Stimulated activated CD8-positive, alpha-beta memory T cell treated with anti-CD3 and anti-CD28 coated beads, Interleukin-12 subunit alpha, Interleukin-12 subunit beta, amount 100 ng/mL, for 4 hours (primary cell): Measurements from ENCODE around the gene MDH1.
"Not testable (repeated sequence)": the region's sequence is repeated elsewhere in the genome, so short reads cannot be mapped to it uniquely, and the experiment has no call there.

Experiments used
- DNase-seq: peaks from one replicate; pipeline ENCODE4 v3.0.0-alpha.2; 2020; ENCODE audit warnings: low read depth

Gene MDH1

DNA sequence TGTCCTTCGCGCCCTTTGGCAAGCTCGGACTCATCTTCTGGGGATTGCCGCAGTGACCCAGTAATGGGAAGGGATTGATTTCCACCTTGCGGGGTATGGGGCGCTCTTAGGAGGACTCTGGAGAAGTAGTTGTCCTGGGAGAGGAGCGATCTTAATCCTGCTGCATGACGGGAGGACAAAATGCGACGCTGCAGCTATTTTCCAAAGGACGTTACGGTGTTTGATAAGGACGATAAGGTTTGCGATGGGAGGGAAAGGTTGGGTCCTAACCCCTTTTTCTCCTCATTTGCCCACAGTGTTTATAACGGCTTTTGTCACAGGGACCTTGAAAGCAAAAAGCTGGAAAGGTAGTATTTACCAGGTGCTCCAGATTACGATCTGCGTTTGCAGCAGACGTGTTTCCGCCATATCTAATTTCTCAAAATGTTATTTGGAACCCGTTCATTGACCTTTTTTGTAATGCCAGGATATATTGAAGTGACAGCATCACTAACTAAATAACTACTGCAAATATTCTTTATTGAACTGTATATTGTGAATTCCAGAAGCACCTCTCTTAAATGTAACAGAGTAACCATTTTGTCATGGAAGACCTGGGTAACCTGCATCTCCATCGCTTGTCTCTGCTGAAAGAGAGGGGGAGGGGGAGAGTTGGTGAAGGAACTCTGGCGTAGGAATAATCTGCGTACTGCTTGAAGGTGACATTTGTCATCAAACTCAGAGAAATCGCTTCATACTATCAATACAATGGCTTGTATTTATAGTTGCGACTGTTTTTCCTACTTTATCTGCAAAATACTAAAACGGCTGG is 590 bp downstream of the MDH1 start:
- no peak for DNase-seq

DNA sequence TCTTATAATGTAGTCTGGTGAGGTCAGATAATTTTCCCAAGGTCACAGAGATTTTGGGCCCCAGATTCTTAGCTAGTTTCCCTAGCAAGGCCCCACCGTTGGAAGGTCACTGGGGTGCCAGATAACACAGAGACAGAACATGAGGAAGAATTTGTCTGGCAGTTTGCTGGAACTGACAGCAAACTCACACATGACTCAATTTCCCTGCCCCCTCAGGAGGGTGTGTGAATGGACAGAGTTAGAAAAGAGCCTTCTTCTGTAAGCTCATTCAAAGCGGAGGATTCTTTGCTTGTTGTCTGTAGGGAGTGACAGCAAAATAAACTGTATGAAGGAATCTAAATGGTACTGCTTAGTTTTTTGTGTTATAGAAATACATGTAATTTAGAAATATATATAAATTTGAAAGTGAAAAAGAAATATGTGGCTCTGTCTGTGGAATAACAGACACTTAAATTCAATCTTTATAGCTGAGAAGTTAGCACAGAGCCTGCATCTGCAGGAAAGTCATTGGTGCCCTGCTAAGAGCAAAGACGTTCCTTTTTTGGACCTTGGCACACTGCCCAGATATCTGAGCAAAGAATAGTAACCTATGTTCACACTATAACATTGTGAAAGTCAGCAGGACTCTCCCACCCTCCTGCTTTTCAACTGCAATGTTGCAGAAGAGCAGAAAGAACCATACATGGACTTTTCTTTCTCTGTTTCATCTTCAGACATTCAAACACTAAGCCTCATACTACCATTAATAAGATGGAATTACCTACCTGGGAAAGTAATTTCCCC is 2.1 kb downstream of the MDH1 start:
- DNase-seq = no peak

DNA sequence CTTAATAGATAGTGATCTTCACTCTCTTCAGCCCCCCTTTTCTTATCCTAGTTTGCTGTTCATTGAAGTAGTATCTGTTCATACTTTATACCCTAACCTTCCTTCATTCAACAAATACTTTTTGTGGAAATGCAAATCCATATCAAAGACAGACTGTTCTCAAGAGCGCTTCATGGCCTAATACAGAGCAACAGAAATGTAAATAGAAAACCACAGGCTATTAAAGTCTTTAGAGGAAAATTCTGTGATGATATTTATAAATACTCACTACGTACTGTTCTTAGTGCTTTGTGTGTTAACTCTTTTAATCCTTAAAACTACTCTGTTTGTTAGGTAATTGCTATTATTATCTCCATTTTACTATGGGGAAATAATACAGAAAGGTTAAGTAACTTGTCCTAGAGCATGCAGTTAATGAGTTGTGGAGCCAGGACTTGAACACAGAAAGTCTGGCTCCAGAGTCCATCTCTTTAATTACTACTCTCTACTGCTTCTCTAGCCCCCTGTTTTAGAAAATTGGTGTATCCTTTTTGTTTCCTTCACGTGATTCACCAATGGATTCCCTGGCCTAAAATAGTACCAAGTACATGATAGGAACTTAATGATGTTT is 2.9 kb downstream of the MDH1 start:
- DNase-seq = no peak

DNA sequence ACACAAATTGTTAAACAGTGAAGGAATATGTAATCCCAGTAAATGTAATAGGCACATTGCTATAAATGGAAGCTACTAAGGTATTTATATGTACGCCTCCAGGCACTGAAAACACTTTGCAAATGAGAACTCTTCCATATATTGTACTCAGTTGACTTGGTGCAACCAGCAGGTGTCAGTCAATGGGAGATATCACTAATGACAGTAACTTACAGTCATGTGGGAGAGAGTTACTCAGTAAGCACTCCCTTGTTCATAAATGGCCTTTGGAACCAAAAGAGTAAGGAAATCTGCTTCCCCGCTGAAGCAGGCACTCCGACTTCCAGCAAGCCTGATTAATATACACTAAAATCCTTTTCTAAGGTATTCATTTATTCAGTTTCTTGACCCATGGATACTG is 5.9 kb downstream of the MDH1 start:
- DNase-seq = no peak

DNA sequence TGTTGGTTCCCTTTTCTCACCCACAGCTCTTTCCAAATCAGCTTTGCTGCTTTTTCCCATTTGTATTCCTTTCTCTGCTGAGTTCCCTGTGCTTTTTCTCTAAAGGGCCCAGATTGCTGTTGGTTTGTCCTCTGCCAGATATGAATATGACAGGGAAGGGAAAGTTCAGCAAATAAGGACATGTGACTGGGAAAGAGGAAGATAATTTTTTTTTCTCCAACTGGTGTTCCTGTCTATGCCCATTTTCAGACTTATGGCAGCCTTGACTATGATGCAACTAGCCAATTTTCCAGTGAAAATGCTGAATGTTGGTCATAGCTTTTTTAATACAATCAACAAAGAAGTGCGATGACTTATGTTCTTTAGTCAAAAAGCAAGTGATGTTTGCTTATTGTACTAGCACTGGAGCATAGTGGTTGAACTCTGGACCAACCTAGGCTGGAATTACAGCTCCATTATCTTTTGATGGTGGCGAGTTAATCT is 7.7 kb downstream of the MDH1 start:
- no peak for DNase-seq

DNA sequence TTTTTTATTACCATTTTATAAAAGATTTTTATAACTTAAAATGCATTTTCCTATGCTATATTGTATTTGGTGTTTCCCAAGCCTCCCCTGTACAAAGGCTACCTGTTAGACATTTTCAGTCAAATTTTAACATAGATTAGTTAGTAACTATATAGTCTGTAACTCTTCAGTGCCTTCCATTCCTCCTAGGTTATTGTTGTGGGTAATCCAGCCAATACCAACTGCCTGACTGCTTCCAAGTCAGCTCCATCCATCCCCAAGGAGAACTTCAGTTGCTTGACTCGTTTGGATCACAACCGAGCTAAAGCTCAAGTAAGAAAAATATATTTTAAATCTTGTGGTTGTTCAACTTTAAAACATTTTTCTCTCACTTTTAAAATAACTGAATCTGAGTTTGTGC is 10.2 kb downstream of the MDH1 start:
- DNase-seq = no peak

DNA sequence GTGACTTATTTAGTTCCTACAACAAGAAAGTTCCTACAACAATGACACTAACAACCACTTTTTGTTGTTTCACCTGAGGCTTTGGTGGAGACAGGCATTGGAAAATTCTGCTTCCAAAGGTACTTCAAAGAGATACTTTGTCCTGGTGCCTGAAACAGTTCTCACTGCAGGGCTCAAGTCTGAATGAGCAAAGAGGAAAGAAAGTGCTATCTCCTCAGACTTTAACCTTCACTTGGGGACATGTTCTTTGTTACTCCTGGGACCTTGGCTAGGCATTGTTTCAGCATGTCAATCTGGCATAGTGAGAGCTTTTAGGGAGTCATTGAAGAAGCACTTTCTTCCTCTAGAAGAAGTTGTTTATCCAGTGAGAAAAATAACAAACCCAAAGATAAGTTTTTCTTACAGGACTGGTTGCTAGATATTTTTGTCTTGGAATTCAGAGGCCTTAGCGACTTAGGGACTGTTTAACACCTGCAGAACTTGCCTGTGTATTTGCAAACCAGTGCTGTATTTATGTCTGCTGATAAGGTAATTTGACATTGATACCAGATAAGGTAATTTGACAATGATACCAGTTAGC is 12.2 kb downstream of the MDH1 start:
- no peak for DNase-seq

DNA sequence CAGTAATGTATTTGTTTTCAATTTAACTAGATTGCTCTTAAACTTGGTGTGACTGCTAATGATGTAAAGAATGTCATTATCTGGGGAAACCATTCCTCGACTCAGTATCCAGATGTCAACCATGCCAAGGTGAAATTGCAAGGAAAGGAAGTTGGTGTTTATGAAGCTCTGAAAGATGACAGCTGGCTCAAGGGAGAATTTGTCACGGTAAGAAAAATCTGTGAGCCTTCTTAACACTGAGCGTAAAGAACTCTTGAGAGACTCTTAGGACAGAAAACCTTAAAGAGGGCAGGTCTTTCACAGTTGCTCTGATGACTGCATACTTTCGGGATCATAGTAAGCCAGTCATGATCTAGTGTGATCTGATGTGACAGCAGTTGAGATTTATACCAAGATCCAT is 15.9 kb downstream of the MDH1 start:
- DNase-seq = no peak

DNA sequence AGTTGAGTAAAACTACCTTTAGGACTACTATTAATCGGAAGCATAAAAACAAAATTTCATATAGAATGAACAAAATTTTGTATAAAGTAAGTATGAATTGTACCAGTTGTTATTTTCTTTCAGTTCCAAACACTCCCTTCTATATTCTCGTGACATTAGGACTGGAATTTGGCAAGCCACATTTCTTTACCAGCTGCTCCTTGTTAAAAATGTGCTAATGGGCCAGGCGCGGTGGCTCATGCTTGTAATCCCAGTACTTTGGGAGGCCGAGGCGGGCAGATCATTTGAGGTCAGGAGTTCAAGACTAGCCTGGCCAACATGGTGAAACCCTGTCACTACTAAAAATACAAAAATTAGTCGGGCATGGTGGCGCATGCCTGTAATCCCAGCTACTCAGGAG is 20.1 kb downstream of the MDH1 start:
- not testable (repeated sequence) for DNase-seq

DNA sequence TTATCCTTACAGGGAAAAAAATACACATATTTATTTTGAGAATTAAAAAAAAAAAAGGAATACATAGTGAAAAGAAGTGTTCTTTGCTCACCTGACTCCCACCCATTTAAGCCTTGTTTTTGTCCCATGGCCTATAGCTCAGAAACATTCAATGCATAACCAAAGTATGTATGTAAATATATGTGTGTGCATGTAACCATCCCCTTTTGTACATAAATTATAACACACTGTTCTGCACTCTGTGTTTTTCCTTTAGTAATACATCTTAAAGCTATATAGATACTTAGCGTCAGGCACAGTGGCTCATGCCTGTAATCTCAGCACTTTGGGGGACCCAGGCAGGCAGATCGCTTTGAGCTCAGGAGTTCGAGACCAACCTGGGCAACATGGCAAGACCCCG is 21.8 kb downstream of the MDH1 start:
- no peak for DNase-seq

DNA sequence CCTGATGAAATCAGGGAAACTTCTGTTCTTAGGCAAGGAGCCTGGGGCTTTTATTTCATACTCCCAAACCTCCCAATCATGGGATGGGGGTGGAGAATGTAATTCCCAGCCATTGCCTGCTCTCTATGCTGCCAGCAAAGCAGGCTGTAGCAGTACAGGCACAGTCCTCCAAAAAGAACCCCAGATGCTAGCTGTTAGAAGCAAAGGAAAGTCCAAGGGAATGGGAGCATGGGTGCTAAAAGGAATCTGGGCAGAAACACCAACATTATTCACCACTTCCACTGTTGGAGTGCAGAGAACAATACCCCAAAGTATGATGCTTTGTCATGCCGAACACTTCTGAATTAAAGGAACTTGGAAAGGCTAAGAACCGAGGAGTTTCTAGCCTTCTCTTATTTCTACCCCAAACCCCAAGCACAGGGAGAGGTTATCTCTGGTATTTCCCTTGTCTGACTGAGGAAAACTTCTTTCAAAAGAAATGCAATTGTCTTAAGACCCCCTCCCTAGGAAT is 24.7 kb downstream of the MDH1 start:
- DNase-seq = no peak

DNA sequence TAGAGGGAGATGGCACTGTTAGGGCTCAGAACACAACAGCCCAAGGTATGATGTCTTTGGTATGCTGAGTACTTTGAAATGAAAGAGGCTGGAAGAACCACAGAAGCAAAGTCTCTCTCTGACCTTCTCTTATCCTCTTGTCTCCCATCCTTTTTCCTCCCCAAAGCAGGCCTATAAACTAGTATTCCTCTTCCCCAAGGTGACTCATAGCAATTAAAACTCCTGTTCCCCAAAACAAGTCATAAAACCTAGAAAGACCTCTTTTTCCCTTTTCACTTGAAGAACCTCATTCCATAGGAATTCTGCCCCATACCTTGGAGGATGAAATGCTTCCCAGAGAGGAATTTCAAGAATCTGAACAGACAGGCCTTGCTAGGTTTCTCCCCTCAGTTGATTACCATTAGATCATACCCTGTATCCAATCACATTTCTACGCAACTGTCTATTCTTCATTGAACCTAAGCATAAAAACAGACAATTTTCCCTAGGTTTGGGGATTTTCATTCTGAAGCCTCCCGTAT is 25.7 kb downstream of the MDH1 start:
- DNase-seq = no peak

DNA sequence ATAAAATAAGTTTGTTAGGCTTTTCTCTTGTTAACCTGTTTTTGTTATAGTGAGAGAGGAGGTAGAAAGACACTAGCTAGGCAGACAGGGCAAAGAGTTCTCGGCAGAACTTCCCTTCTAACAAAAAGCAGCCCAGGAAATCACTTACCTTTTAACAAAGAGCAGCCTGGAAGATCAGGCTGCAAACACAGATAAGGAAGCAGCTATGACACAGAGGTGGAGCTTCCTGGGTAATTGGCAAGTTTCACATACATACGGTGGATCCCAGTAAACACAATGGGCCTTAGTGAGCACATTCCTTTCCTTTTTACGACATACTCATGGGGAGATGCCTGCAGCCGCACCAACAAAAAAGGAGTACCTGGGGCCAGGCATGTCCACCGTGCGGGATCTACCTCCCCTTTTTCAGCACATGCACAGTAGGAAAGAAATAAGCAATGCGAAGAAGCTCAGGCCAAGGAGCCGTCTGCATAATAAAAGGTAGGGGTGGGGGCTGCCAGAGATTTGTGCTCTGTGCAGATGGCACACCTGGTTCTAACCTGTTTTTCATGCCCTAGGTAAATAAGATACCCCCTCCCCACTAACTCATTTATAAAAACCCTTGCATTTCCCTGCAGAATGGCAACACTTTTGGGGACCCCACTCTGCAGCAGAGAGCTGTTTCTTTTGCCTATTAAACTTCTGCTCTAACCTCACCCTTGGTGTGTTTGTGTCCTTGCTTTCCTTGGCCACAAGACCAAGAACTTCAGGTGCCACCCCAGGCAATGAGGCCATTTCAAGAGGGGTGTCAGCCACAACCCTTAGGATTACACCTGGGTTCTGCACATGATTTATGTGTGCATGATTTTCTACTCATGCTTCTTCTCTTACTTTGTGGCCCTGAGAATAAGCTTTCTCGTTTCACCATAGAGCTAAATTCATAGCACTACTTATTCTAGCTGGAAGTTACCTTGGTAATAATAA is 26.5 kb downstream of the MDH1 start:
- DNase-seq = no peak

DNA sequence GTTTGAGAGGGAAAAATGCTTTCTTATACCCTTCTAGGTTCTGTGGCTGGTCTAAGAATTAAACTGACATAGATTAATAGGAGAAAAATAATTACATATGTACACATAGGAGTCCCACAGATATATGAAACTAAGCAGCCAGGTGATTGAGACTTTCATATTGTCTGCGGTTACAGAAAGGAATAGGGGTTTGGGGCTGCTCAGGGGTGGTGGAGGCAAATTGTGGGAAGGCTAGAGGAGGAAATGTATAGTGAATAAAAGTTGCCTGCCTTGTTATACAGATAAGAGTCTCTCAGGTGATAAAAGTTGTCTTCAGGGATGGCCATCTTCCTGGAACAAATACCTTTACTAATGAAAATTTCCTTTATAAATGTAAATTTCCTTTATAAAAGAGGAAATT is 28.6 kb downstream of the MDH1 start:
- DNase-seq = no peak

DNA sequence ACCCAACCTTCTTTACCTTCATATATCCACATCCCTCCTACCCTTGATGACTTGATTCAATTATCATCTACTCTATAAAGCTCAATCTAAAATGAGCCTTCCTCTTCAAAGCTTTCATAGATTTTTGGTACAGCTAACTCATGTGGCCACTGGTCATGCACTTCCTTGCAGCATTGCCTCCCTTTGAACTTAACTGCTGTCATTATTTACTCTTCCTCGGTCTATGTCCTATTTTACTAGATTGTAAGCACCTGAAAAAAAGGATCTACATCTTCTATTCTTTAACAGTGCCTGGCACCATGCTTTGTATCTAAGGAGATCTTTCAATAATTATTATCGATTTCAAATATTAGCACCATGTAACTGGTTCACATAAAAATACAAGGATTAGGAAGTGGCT is 30.6 kb downstream of the MDH1 start:
- no peak for DNase-seq

DNA sequence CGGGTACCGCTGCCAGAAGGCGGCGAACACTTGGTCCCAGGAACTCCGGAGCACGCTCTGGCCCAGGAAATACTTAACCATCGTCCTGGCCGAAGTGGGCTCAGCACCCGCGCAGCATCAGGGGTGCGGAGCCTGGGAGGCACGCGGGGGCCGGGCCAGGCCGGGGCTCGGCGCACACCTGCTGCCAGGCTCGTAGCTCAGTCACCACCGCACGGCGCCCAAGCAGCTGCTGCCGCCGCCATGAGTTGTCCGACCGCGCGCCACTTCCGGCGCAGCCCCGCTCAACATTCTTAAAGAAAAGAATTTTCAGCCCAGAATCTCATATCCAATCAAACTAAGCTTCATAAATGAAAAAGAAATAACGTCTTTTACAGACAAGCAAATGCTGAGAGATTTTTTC is 34.0 kb downstream of the MDH1 start:
- DNase-seq = no peak

DNA sequence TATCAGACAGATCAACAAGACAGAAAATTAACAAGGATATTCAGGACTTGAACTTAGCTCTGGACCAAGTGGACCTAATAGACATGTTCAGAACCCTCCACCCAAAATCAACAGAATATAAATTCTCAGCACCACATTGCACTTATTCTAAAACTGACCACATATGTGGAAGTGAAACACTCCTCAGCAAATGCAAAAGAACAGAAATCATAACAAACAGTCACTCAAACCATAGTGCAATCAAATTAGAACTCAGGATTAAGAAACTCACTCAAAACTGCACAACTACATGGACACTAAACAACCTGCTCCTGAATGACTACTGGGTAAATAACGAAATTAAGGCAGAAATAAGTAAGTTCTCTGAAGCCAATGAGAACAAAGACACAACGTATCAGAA is 35.0 kb downstream of the MDH1 start:
- not testable (repeated sequence) for DNase-seq

DNA sequence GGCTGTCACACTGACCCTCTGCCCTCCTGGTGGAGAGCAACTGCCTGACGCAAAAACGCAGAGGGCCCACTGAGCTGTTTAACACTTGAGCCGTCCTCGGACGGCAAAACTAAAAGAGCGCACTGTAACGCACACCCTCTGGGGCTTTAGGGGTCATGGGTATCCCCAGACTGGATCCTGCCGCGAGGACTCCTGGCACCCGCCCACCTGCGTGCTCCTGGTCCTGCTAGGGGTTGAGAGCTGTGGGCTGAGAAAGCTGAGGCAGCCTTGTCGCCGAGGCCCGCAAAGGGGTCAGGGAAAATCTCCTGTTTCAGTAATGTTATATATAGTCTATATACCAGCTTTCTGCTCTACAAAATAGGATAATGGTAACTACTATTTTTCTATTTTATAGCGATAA is 39.1 kb downstream of the MDH1 start:
- DNase-seq = no peak

DNA sequence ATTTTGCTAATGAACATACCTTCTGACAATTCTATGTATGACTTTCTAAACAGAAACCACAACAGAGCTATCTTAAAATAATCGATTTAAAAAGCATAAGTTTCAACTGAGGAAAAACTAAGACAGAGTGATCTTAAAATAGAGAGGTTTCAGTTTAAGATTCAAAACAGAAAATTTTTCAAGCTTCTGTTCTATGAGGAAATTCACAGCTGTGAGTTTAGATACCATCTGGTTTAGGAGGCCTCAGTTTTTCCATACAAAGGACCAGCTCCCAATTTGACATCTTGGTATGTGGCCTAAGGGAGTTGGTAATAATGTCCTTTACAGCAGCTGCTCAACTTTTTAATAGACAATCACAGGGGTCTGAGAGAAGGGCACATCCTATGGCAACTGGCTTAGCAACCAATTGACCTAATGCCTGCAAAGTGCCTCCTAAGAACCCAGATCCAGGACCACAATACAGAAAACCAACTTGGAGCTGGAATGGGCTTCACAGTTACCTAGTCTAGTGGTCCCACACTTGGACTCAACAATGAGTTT is 39.7 kb downstream of the MDH1 start:
- DNase-seq = no peak

DNA sequence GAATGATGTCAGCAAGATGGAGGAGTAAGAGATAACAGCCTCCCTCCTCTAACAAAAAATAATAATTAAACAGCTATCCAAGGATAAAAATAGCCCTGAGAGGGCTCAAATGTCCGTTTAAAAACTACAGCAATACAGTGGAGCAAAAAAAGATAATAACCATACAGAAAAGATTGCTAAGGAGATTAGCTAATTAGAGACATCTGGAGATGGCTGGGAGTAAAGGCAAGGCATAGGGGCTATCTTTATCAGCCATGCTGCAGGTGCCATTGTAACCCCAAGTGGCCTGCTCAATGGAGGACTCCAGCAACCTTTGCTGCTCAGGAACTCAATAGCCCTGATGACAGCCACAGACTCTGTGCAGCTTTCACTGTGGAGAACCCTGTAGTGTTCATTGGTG is 42.7 kb downstream of the MDH1 start:
- no peak for DNase-seq

DNA sequence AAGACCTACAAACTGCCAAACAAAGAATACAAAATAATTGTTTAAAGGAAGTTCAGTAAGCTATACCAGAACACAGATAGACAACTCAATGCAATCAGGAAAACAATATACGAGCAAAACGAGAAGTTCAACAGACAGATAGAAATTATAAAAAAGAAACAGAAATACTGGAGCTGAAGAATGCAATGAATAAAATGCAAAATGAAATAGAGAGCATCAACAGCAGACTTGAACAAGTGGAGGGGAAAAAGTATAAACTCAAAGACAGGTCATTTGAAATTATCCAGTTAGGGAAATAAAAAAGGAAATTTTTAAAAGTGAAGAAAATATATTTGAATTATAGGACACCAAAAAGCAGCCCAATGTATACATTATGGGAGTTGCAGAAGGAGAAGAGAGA is 43.6 kb downstream of the MDH1 start:
- DNase-seq = no peak
